PC-9 (cell line): ENCODE results near the gene ADAMTS2. TPM values are rescaled to one million over a fixed set of nuclear protein-coding genes. Genes with fewer than 3 reads are reported as not detected.

Experiments used
- BruUV-seq: library from RNA; stranded (reverse); fragments of 400-500 nt; replicated peaks from 2 replicates; lab custom pipeline; 2021; lab: Mats Ljungman, UMichigan
- CTCF ChIA-PET: fragments of 300-600 bp; sonication (Branson Sonifier 250); formaldehyde crosslinking; loops from one replicate; lab custom pipeline; 2022; ENCODE audit warnings: antibody characterized with exemption; lab: Charles Lee
- POLR2A ChIA-PET: fragments of 300-600 bp; sonication (Branson Sonifier 250); formaldehyde crosslinking; loops from one replicate; lab custom pipeline; 2022; ENCODE audit warnings: antibody characterized with exemption; ENCODE audit not compliant: unreplicated experiment; lab: Charles Lee
- DNase-seq, 2 experiments: peaks; one replicate each; pipeline versions ENCODE4 v3.0.0 to v3.0.0-alpha.2; 2015 to 2022; ENCODE audit warnings: mixed read lengths in 1 of 2
- H2AFZ ChIP-seq: fragments of 200-600 bp; sonication (generic); 2 replicates; pipeline ENCODE4 v1.8.1; 2017; ENCODE audit warnings: antibody characterized with exemption
- H3F3A ChIP-seq: fragments of 200-600 bp; sonication (generic); 2 replicates; pipeline ENCODE4 v1.8.1; 2017; ENCODE audit warnings: antibody characterized with exemption, mild to moderate bottlenecking, low read depth; ENCODE audit not compliant: insufficient read depth
- H3K27ac ChIP-seq: fragments of 200-600 bp; sonication (generic); 2 replicates; pipeline ENCODE4 v1.6.1; 2016; ENCODE audit warnings: mixed run types
- H3K27me3 ChIP-seq: fragments of 200-600 bp; sonication (generic); 2 replicates; pipeline ENCODE4 v1.6.1; 2016; ENCODE audit warnings: low read depth, mixed run types; ENCODE audit not compliant: insufficient read depth
- H3K36me3 ChIP-seq: fragments of 200-600 bp; sonication (generic); 2 replicates; pipeline ENCODE4 v1.6.1; 2016; ENCODE audit warnings: low read depth, mixed run types
- H3K4me1 ChIP-seq: fragments of 200-600 bp; sonication (generic); replicated peaks from 2 replicates; pipeline ENCODE4 v1.6.1; 2016; ENCODE audit warnings: mixed run types; ENCODE audit not compliant: insufficient read depth
- H3K4me2 ChIP-seq: fragments of 200-600 bp; sonication (generic); 2 replicates; pipeline ENCODE4 v1.6.1; 2017; ENCODE audit warnings: mixed run types
- H3K4me3 ChIP-seq: fragments of 200-600 bp; sonication (generic); 2 replicates; pipeline ENCODE4 v1.6.1; 2016; ENCODE audit warnings: mixed run types
- H3K79me2 ChIP-seq: fragments of 200-600 bp; sonication (generic); 2 replicates; pipeline ENCODE4 v1.6.1; 2017; ENCODE audit warnings: low read depth, mixed run types
- H3K9me2 ChIP-seq: fragments of 200-600 bp; sonication (generic); 2 replicates; pipeline ENCODE4 v1.8.1; 2017; ENCODE audit warnings: mild to moderate bottlenecking; ENCODE audit not compliant: insufficient read depth
- H3K9me3 ChIP-seq: fragments of 200-600 bp; sonication (generic); 2 replicates; pipeline ENCODE4 v1.8.1; 2016; ENCODE audit warnings: low read depth; ENCODE audit not compliant: insufficient read depth
- H4K20me1 ChIP-seq: fragments of 200-600 bp; sonication (generic); 2 replicates; pipeline ENCODE4 v1.8.1; 2017; ENCODE audit not compliant: insufficient read depth
- CTCF ChIP-seq: fragments of 200-600 bp; sonication (generic); conservative IDR thresholded peaks from 2 replicates; pipeline ENCODE4 v1.6.1; 2017; ENCODE audit warnings: mixed run types, antibody characterized with exemption, mild to moderate bottlenecking, moderate library complexity
- EZH2 ChIP-seq: fragments of 200-600 bp; sonication (generic); IDR thresholded peaks from 2 replicates; pipeline ENCODE4 v1.8.0; 2017; ENCODE audit warnings: antibody characterized with exemption, low read depth
- intact Hi-C: fragments of 100-400 bp; cut with micrococcal nuclease; formaldehyde crosslinking; loops from one replicate; pipeline ENCODE4 v1.10.0; 2022; ENCODE audit not compliant: unreplicated experiment
- total RNA-seq: library from RNA; stranded (reverse); gene quantifications from 2 replicates; pipeline ENCODE4 v1.2.3, GENCODE V29; 2021

Gene ADAMTS2
- total RNA-seq, 1 experiment from 2014 or later, result not detected

- POLR2A ChIA-PET, result no interaction called here
- CTCF ChIA-PET, result no interaction called here
- no peak overlapping the region for H3K4me2 ChIP-seq
- no peaks in the 10 kb centered on the region for H3K79me2 ChIP-seq
- peaks cover 84% of the 10 kb centered on the region for H3K27me3 ChIP-seq
- intact Hi-C loops, result no loop called here
- no peaks in the 10 kb centered on the region for H3K4me1 ChIP-seq
- TF ChIP-seq CTCF, result no peak
- H4K20me1 ChIP-seq, result no peaks in the 10 kb centered on the region
- no peaks in the 10 kb centered on the region for H3F3A ChIP-seq
- H2AFZ ChIP-seq, result no peak overlapping the region
- no peaks in the 10 kb centered on the region for H3K36me3 ChIP-seq
- H3K9me2 ChIP-seq, result no peaks in the 10 kb centered on the region
- DNase-seq, result no peak
- no peaks in the 10 kb centered on the region for H3K9me3 ChIP-seq
- no peak overlapping the region for H3K4me3 ChIP-seq
- H3K27ac ChIP-seq, result no peak overlapping the region
- no TSS peak for BruUV-seq
Observed at GRCh38 chr5:179267071-179267670, 78.1 kb downstream of the ADAMTS2 start.

GRCh38 chr5:179266291-179267070, 78.8 kb downstream of the ADAMTS2 start:
- Histone ChIP-seq H3K4me1 (no peaks in the 10 kb centered on the region), H3K27me3 (peaks cover 84% of the 10 kb centered on the region), H4K20me1 (no peaks in the 10 kb centered on the region), H2AFZ (no peak overlapping the region), H3K79me2 (no peaks in the 10 kb centered on the region), H3K9me3 (no peaks in the 10 kb centered on the region), H3K36me3 (no peaks in the 10 kb centered on the region), H3K4me2 (no peak overlapping the region), H3K9me2 (no peaks in the 10 kb centered on the region), H3K4me3 (no peak overlapping the region), H3F3A (no peaks in the 10 kb centered on the region), H3K27ac (no peak overlapping the region)
- CTCF ChIA-PET, result no interaction called here
- BruUV-seq, result no TSS peak
- TF ChIP-seq EZH2 (no peak), CTCF (no peak)
- DNase-seq, result no peak
- POLR2A ChIA-PET, result no interaction called here
- intact Hi-C loops, result no loop called here

GRCh38 chr5:179265514-179266290, 79.6 kb downstream of the ADAMTS2 start:
- no peaks in the 10 kb centered on the region for H3K9me3 ChIP-seq
- H3K79me2 ChIP-seq, result no peaks in the 10 kb centered on the region
- BruUV-seq, result no TSS peak
- no peak overlapping the region for H3K4me2 ChIP-seq
- intact Hi-C loops, result no loop called here
- H3F3A ChIP-seq, result no peaks in the 10 kb centered on the region
- ChIA-PET CTCF (no interaction called here), POLR2A (no interaction called here)
- H3K27me3 ChIP-seq, result peaks cover 83% of the 10 kb centered on the region
- TF ChIP-seq EZH2 (no peak), CTCF (no peak)
- H3K4me3 ChIP-seq, result no peak overlapping the region
- no peak for DNase-seq
- H3K36me3 ChIP-seq, result no peaks in the 10 kb centered on the region
- H3K27ac ChIP-seq, result no peak overlapping the region
- no peaks in the 10 kb centered on the region for H4K20me1 ChIP-seq
- no peaks in the 10 kb centered on the region for H3K4me1 ChIP-seq
- H3K9me2 ChIP-seq, result no peaks in the 10 kb centered on the region
- H2AFZ ChIP-seq, result no peak overlapping the region
